ENCODE data around the gene SLC30A10. TPM values are rescaled to one million over a fixed set of nuclear protein-coding genes. Genes with fewer than 3 reads are reported as not detected.

The SLC30A10 gene
- total RNA-seq, 1 experiment from 2014 or later: 0.26 TPM

DNA sequence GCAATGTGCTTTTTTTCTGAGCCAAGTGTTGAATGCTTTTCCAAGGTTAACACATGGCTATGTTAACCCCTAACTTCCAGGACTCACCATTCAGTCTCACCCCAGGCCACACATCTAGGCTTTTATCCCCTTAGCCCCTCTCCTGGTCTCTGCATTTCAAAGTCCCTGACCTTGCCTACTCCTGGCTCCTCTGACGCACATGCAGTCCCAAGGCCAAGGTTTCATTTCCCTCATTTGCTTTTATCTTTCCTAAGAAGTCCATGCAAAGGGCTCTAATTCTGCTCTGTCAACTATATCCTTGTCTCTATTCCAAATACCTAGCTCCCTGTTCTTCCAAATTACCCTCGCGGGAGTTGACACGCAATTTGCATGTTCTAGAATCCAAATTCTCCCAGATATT is 25.4 kb downstream of the SLC30A10 start (continued):
- TF ChIP-seq ZNF281 (CRISPR knock-in tag; IDR thresholded peaks at IDR 0.05): no peak
- no peak for TF ChIP-seq FOXJ3 (CRISPR knock-in tag; IDR thresholded peaks at IDR 0.05; ENCODE audit: borderline replicate concordance)
- TF ChIP-seq PRDM15 (CRISPR knock-in tag; IDR thresholded peaks at IDR 0.05): no peak
- no peak for TF ChIP-seq MXD4 (CRISPR knock-in tag; IDR thresholded peaks at IDR 0.05; ENCODE audit: borderline replicate concordance)
- no peak for TF ChIP-seq ZNF219 (CRISPR knock-in tag; IDR thresholded peaks at IDR 0.05; ENCODE audit: borderline replicate concordance)
- no peak for TF ChIP-seq ZBTB21 (CRISPR knock-in tag; IDR thresholded peaks at IDR 0.05; ENCODE audit: borderline replicate concordance)
- no peak for TF ChIP-seq NFATC4 (CRISPR knock-in tag; IDR thresholded peaks at IDR 0.05)
- TF ChIP-seq TEAD1 (CRISPR knock-in tag; IDR thresholded peaks at IDR 0.05): no peak
- no peak for TF ChIP-seq ZNF317 (CRISPR knock-in tag; IDR thresholded peaks at IDR 0.05; ENCODE audit: borderline replicate concordance, low read depth)
- no peak for TF ChIP-seq RELA (CRISPR knock-in tag; IDR thresholded peaks at IDR 0.05; ENCODE audit: borderline replicate concordance)
- no peak for TF ChIP-seq ATF1 (CRISPR knock-in tag; IDR thresholded peaks at IDR 0.05)

GRCh38 chr1:219900882-219901281 is 27.5 kb downstream of the SLC30A10 start:
- DNase-seq (ENCODE audit: low spot score): no peak
- ChIA-PET CTCF (no interaction called here), POLR2A (no interaction called here)
- H3K9me3 Mint-ChIP-seq: no peaks in the 10 kb centered on the region
- H3K36me3 Mint-ChIP-seq: no peaks in the 10 kb centered on the region
- no peak overlapping the region for H3K4me3 Mint-ChIP-seq
- H3K4me1 Mint-ChIP-seq: peaks cover 35% of the 10 kb centered on the region
- H3K27me3 Mint-ChIP-seq (ENCODE audit: low read depth): no peaks in the 10 kb centered on the region
- no peak for ATAC-seq
- no peak overlapping the region for H3K27ac Mint-ChIP-seq
- TF ChIP-seq CTCF (IDR thresholded peaks at IDR 0.05): no peak
- TF ChIP-seq PRRX2 (CRISPR knock-in tag; IDR thresholded peaks at IDR 0.05): no peak
- no peak for TF ChIP-seq ZNF121 (CRISPR knock-in tag; IDR thresholded peaks at IDR 0.05)
- TF ChIP-seq SMAD3 (CRISPR knock-in tag; IDR thresholded peaks at IDR 0.05; ENCODE audit: borderline replicate concordance): no peak
- TF ChIP-seq, protein P1, sequence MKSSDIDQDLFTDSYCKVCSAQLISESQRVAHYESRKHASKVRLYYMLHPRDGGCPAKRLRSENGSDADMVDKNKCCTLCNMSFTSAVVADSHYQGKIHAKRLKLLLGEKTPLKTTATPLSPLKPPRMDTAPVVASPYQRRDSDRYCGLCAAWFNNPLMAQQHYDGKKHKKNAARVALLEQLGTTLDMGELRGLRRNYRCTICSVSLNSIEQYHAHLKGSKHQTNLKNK (CRISPR knock-in tag; IDR thresholded peaks at IDR 0.05): no peak
- no peak for TF ChIP-seq SMAD4 (CRISPR knock-in tag; IDR thresholded peaks at IDR 0.05)
- no peak for TF ChIP-seq EMX1 (CRISPR knock-in tag; IDR thresholded peaks at IDR 0.05)
- no peak for TF ChIP-seq ESRRA (CRISPR knock-in tag; IDR thresholded peaks at IDR 0.05; ENCODE audit: borderline replicate concordance)
- no peak for TF ChIP-seq USF1 (CRISPR knock-in tag; IDR thresholded peaks at IDR 0.05)
- TF ChIP-seq ZNF416 (CRISPR knock-in tag; IDR thresholded peaks at IDR 0.05): no peak
- no peak for TF ChIP-seq JAZF1 (CRISPR knock-in tag; IDR thresholded peaks at IDR 0.05)
- TF ChIP-seq KAT7 (CRISPR knock-in tag; IDR thresholded peaks at IDR 0.05; ENCODE audit: borderline replicate concordance): no peak
- no peak for TF ChIP-seq ZNF232 (CRISPR knock-in tag; IDR thresholded peaks at IDR 0.05)
- TF ChIP-seq, protein P2, sequence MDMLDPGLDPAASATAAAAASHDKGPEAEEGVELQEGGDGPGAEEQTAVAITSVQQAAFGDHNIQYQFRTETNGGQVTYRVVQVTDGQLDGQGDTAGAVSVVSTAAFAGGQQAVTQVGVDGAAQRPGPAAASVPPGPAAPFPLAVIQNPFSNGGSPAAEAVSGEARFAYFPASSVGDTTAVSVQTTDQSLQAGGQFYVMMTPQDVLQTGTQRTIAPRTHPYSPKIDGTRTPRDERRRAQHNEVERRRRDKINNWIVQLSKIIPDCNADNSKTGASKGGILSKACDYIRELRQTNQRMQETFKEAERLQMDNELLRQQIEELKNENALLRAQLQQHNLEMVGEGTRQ (CRISPR knock-in tag; IDR thresholded peaks at IDR 0.05): no peak
- TF ChIP-seq ZNF512 (CRISPR knock-in tag; IDR thresholded peaks at IDR 0.05; ENCODE audit: borderline replicate concordance): no peak
- TF ChIP-seq RELA (CRISPR knock-in tag; IDR thresholded peaks at IDR 0.05; ENCODE audit: borderline replicate concordance): no peak
- TF ChIP-seq RORB (CRISPR knock-in tag; IDR thresholded peaks at IDR 0.05): no peak

All from WTC11 (cell line).